SU-DHL-6 (cell line): ENCODE results near the gene HIVEP3.

Source experiments
- H2AFZ ChIP-seq: fragments of 200-600 bp; sonication (generic); 2 replicates; pipeline ENCODE4 v1.6.1; 2014; ENCODE audit warnings: low read depth, mild to moderate bottlenecking, moderate library complexity, mixed read lengths, antibody characterized with exemption, low read length; ENCODE audit not compliant: severe bottlenecking
- H3F3A ChIP-seq: fragments of 200-600 bp; shearing (Covaris generic); 2 replicates; pipeline ENCODE4 v1.6.0; 2016; ENCODE audit warnings: antibody characterized with exemption, mild to moderate bottlenecking; ENCODE audit not compliant: insufficient read depth
- H3K27ac ChIP-seq: fragments of 200-600 bp; sonication (generic); 2 replicates; pipeline ENCODE4 v1.5.1; 2016; ENCODE audit warnings: low read depth, mild to moderate bottlenecking, low read length, moderate library complexity, mixed read lengths
- H3K27me3 ChIP-seq: fragments of 200-600 bp; sonication (generic), shearing (Covaris generic); 2 replicates; pipeline ENCODE4 v1.6.0; 2014; ENCODE audit warnings: mild to moderate bottlenecking, low read length
- H3K36me3 ChIP-seq: fragments of 200-600 bp; sonication (generic); 2 replicates; pipeline ENCODE4 v1.6.1; 2014; ENCODE audit warnings: mild to moderate bottlenecking, low read length, mixed read lengths
- H3K4me2 ChIP-seq: fragments of 300-600, 200-600 bp; shearing (Covaris generic), sonication (generic); 2 replicates; pipeline ENCODE4 v1.6.0; 2014; ENCODE audit warnings: low read length, low read depth, mild to moderate bottlenecking; ENCODE audit not compliant: poor library complexity, severe bottlenecking
- H3K4me3 ChIP-seq: fragments of 200-600 bp; sonication (generic); 2 replicates; pipeline ENCODE4 v1.5.1; 2014; ENCODE audit warnings: antibody characterized with exemption, low read length, mild to moderate bottlenecking, mixed read lengths; ENCODE audit not compliant: insufficient read depth, poor library complexity, severe bottlenecking
- H3K79me2 ChIP-seq: fragments of 200-600 bp; sonication (generic); 2 replicates; pipeline ENCODE4 v1.6.1; 2014; ENCODE audit warnings: mild to moderate bottlenecking, low read length, moderate library complexity; ENCODE audit not compliant: insufficient read depth
- H3K9ac ChIP-seq: fragments of 200-600 bp; sonication (generic); 2 replicates; pipeline ENCODE4 v1.7.0; 2014; ENCODE audit warnings: mild to moderate bottlenecking, low read length
- H3K9me2 ChIP-seq: fragments of 200-600 bp; sonication (generic); replicated peaks from 2 replicates; pipeline ENCODE4 v1.6.1; 2014; ENCODE audit warnings: low read length; ENCODE audit not compliant: insufficient read depth
- H3K9me3 ChIP-seq: fragments of 200-600 bp; sonication (generic); 2 replicates; pipeline ENCODE4 v1.6.1; 2014; ENCODE audit warnings: low read length, mixed read lengths; ENCODE audit not compliant: insufficient read depth
- H4K20me1 ChIP-seq: fragments of 200-600 bp; sonication (generic); 2 replicates; pipeline ENCODE4 v1.6.1; 2014; ENCODE audit warnings: low read depth, mild to moderate bottlenecking, antibody characterized with exemption, low read length, moderate library complexity, mixed read lengths
- CTCF ChIP-seq: fragments of 200-600 bp; sonication (generic); IDR thresholded peaks from one replicate; pipeline ENCODE4 v1.5.1; 2017; ENCODE audit warnings: antibody characterized with exemption, mild to moderate bottlenecking, low read length, moderate library complexity; ENCODE audit not compliant: insufficient read depth, poor library complexity, severe bottlenecking
- EZH2phosphoT487 ChIP-seq: fragments of 200-600 bp; sonication (generic), shearing (Covaris generic); conservative IDR thresholded peaks from 2 replicates; pipeline ENCODE4 v1.6.1; 2018; ENCODE audit warnings: mild to moderate bottlenecking, antibody characterized with exemption, low read length, moderate library complexity, mixed read lengths

HIVEP3 gene

DNA sequence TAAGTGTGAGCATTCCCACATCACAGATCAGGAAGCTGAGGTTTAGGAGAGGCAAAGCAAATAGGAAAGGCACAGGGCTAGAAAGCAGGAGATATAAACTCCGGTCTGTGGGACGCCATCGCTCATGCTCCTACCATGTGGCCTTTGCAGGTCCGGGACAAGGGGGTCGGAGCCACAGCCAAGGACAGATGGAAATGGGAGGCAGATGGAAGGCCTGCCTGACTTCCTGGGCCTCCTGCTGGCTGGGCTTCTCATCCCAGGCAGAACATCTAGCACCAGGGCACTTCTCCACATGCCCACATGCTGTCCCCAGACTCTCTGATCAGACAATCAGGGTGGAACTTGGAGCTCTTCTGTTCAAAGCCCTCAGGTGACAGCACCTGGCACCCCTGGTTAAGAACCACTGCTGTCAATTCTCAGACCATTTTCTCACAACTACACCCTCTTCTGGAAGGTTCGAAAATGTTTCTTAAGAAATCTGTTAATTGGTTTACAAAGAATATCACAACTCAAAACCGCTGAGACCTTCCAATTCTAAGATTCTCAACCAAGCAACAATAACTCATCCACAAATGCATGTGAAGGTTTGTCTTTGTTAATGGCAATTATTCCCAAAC lies 260.9 kb downstream of the HIVEP3 start:
- Histone ChIP-seq H3F3A (no peaks in the 10 kb centered on the region), H3K27me3 (no peaks in the 10 kb centered on the region), H3K4me2 (no peak overlapping the region), H3K27ac (no peak overlapping the region), H4K20me1 (no peaks in the 10 kb centered on the region), H3K36me3 (no peaks in the 10 kb centered on the region), H3K79me2 (peaks cover 11% of the 10 kb centered on the region; the same call in 1 of the 2 replicates), H2AFZ (no peak overlapping the region), H3K9me2 (no peaks in the 10 kb centered on the region), H3K9me3 (no peaks in the 10 kb centered on the region), H3K4me3 (no peak overlapping the region), H3K9ac (no peak overlapping the region)
- TF ChIP-seq CTCF: no peak
- TF ChIP-seq EZH2phosphoT487: no peak

DNA sequence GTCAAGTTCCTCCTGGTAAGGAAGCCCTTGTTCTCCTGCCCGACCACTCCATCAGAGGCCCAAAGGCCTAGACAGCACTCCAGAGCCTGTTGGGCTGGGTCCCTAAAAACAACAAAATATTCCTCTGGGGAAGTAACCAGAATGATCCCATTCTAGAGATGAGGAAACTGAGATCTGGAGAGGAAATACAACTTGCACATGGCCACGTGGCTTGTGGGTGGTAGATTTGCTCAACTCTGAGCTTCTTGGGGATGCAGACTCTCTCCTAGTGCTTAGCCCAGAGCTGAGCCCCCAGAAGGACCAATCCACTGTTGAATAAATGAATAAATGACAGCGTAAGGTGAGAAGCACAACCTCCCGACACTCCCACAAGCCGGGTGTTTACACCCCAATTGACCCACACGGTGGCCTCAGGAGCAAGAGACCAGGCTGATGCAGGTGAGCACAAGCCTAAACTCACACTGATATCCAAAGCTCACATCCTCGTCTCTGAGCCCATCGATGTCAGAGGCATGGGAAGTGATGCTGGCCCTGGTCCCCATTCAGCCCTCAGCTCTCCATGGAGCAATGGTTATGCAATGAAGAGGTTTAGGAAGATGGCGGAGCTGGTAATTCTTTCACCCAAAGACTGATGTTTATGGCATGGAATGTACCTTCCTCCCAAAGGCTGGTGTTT lies 261.8 kb downstream of the HIVEP3 start:
- no peak overlapping the region for H3K9ac ChIP-seq
- H3K79me2 ChIP-seq: peaks cover 11% of the 10 kb centered on the region; the same call in 1 of the 2 replicates
- no peaks in the 10 kb centered on the region for H4K20me1 ChIP-seq
- H3K9me2 ChIP-seq: no peaks in the 10 kb centered on the region
- no peaks in the 10 kb centered on the region for H3F3A ChIP-seq
- H3K4me3 ChIP-seq: no peak overlapping the region
- H3K27me3 ChIP-seq: no peaks in the 10 kb centered on the region
- no peak overlapping the region for H3K4me2 ChIP-seq
- no peak overlapping the region for H3K27ac ChIP-seq
- TF ChIP-seq CTCF (no peak), EZH2phosphoT487 (no peak)
- no peak overlapping the region for H2AFZ ChIP-seq
- H3K9me3 ChIP-seq: no peaks in the 10 kb centered on the region
- H3K36me3 ChIP-seq: no peaks in the 10 kb centered on the region

- no peaks in the 10 kb centered on the region for H3F3A ChIP-seq
- no peak overlapping the region for H2AFZ ChIP-seq
- H4K20me1 ChIP-seq: no peaks in the 10 kb centered on the region
- TF ChIP-seq CTCF (no peak), EZH2phosphoT487 (no peak)
- H3K9ac ChIP-seq: no peak overlapping the region
- no peaks in the 10 kb centered on the region for H3K9me2 ChIP-seq
- peaks cover 11% of the 10 kb centered on the region; the same call in 1 of the 2 replicates for H3K79me2 ChIP-seq
- no peak overlapping the region for H3K4me2 ChIP-seq
- H3K4me3 ChIP-seq: no peak overlapping the region
- no peaks in the 10 kb centered on the region for H3K9me3 ChIP-seq
- H3K36me3 ChIP-seq: no peaks in the 10 kb centered on the region
- H3K27ac ChIP-seq: peak overlapping the region; percentile 11; the same call in 1 of the 2 replicates
- H3K27me3 ChIP-seq: no peaks in the 10 kb centered on the region
Observed at GRCh38 chr1:41656068-41656467, 262.7 kb downstream of the HIVEP3 start.
